Measurements from ENCODE around the gene PCDH12. TPM values are rescaled to one million over a fixed set of nuclear protein-coding genes. Genes with fewer than 3 reads are reported as not detected.

PCDH12 gene
- total and polyA plus RNA-seq, 2 donors: 2.5 to 14.6 TPM

DNA sequence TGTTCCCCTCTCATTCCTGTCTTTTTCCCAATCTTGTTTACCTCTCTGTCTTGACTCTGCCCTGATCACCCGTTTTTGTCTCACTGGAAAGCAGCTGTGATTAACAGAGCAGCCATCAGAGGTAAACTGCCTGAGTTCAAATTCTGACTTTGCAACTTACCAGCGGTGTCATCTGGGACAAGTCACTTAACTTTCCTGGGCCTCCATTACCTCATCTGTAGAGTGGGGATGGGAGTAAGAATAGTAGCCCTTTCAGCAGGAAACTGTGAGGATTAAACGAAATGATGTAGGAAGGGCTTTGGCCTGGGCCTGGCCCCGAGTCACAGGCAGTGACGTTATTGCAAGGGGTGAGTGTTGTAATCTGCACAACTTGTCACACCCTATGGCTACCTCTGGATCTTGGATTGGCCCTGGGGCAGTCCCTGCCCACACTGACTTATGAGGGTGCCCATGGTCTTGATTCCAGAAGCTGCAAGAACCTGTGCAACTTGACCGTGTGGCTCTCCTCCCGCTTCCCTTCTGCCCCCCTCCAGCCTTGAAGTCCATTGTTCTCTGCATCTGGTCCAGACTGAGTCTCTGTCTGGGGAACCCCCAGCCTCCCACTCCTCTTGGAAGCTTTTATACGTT lies 657 bp upstream of the PCDH12 start:
- Histone ChIP-seq H3K4me1 (ENCODE audit: insufficient read depth) (no peaks in the 10 kb centered on the region), H3K4me3 (ENCODE audit: low read depth, low read length) (no peak overlapping the region), H3K27ac (ENCODE audit: low read depth) (no peak overlapping the region), H3K36me3 (ENCODE audit: insufficient read depth) (no peaks in the 10 kb centered on the region)
- DNase-seq (ENCODE audit: extremely low spot score): no peak
- 61% methylated on average over 8 of the region's 8 CpGs for whole genome bisulfite sequencing

DNA sequence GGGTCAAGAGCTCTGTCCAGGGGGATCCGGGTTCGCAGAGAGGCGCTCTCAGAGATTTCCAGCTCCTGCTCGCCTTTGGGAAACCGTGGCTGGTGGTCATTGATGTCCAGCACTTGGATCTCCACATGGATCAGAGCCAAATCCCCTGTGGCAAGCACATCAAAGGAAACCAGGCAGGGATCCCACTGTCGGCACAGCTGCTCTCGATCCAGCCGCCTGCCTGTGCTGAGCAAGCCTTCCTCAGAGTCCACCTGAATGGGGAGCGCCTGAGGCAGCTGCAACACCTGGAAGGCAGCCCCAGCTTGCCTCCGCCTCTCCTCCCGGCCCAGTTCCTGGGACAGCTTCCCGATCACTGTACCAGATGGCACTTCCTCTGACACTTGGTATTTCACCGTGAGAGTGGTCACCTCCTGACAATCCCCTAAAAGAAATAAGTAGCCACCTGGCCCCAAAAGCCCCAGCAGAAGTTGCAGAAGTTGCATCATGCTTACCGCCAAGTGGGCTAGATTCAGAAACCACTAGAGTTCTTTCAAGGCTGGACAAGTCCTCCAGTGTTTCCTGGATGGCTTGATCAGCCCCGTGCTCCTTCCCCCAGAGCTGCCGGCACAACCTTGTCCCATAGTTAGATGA lies 520 bp downstream of the PCDH12 start:
- 61% methylated on average over 16 of the region's 16 CpGs for WGBS
- Histone ChIP-seq H3K4me3 (ENCODE audit: low read depth, low read length) (no peak overlapping the region), H3K4me1 (ENCODE audit: insufficient read depth) (no peaks in the 10 kb centered on the region), H3K27ac (ENCODE audit: low read depth) (no peak overlapping the region), H3K36me3 (ENCODE audit: insufficient read depth) (no peaks in the 10 kb centered on the region)
- no peak for DNase-seq (ENCODE audit: extremely low spot score)

DNA sequence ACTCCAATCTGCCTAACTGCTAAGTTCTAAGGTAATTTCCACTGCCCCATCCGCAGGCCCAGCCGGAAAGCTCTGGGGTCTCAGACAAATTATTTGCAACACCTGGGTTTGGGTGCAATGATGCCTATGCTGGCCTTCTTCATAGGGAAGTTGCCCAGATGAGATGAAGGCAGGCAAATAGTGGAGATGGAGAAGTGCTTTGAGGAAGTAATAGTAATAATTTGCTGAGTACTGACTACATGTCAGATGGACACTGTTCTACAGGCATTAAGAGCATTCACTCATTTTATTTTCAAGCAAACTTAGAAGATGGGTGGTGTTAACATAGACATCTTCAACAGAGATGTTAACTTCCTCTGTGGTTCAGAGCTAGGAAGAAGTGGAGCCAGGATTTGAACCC lies 3.8 kb downstream of the PCDH12 start:
- Histone ChIP-seq H3K4me1 (ENCODE audit: insufficient read depth) (no peaks in the 10 kb centered on the region), H3K4me3 (ENCODE audit: low read depth, low read length) (no peak overlapping the region), H3K36me3 (ENCODE audit: insufficient read depth) (no peaks in the 10 kb centered on the region), H3K27ac (ENCODE audit: low read depth) (no peak overlapping the region)
- DNase-seq (ENCODE audit: extremely low spot score): no peak
- WGBS: 86% methylated on average over 2 of the region's 2 CpGs

DNA sequence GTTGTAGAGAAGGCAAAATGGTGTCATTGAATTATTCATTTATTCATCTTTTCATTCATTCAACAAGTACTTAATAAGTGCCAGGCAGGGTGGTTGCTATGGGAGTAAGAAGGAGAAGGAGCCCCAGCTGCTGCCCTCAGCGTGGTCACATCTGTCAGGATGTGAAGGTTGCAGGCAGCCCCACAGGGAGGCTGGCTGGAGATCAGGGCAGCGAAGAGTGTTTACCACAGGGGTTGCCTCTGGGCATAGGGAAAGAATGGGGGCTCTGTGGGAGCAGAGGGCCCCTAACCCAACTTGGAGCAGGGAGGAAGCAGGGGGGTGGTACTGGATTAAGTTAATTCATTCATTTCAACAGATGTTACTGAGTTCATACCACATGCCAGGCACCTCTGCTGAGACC lies 6.0 kb downstream of the PCDH12 start:
- H3K4me3 ChIP-seq (ENCODE audit: low read depth, low read length): no peak overlapping the region
- H3K4me1 ChIP-seq (ENCODE audit: insufficient read depth): no peaks in the 10 kb centered on the region
- WGBS: 69% methylated on average over 2 of the region's 2 CpGs
- no peak for DNase-seq (ENCODE audit: extremely low spot score)
- H3K27ac ChIP-seq (ENCODE audit: low read depth): no peak overlapping the region
- no peaks in the 10 kb centered on the region for H3K36me3 ChIP-seq (ENCODE audit: insufficient read depth)

DNA sequence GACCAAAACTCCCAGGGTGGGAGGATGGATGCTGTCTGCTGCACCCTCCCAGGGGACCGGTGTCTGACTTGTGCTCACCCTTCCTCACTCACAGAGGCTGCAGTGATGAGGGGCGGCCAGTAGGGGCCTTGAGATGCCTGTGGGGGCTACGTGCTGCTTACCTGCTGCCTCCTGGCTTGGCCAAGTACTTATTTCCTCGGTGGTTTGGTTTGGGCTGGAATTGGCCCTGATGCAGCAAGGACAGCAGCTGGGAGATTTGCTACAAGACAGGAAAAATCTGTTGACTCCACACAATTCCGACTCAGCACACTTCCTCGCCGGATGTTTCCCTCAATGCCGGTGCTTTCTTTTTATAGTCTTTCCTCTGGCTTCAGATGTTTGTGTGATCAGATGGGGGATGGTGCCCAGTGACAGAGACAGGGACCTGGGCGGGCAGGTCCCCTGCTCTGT lies 6.6 kb downstream of the PCDH12 start:
- H3K4me1 ChIP-seq (ENCODE audit: insufficient read depth): no peaks in the 10 kb centered on the region
- no peak overlapping the region for H3K4me3 ChIP-seq (ENCODE audit: low read depth, low read length)
- DNase-seq (ENCODE audit: extremely low spot score): no peak
- 30% methylated on average over 9 of the region's 9 CpGs for WGBS
- no peaks in the 10 kb centered on the region for H3K36me3 ChIP-seq (ENCODE audit: insufficient read depth)
- no peak overlapping the region for H3K27ac ChIP-seq (ENCODE audit: low read depth)

DNA sequence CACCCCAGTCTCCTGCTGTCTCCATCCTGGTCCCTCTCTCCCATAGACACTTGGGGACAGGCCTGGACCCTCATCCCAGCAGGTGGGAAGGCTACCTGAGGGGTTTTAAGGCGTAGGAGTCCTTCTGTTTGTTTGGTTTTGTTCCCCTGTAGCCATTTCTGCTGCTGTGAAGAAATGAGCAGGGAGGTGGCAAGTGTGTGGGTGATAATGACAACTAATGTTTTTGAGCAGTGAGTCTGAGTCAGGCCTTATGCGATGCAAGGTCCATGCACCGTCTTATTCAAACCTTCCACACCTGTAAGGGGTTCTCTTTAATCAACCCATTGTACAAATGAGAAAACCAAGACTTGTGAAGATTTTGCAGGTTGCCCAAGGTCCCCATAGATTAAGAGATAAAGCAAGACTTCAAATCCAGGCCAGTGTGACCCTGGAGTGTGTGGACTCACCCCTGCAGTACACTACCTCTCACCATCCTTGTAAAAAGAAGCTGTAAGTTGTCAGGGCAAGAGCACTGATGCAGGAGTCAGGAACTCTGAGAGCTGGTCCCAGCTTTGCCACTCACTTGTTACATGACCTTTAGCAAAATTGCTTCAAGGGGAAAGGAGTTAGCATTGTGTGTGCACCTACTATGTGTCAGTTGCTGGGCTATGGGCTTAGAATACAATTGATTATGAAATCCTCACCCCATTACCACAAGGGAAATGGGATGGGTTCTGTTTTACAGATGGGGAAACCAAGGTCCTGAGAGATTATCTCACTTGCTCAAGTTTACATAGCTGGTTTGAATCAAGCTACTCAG lies 7.6 kb downstream of the PCDH12 start:
- H3K4me1 ChIP-seq (ENCODE audit: insufficient read depth): no peaks in the 10 kb centered on the region
- no peak for DNase-seq (ENCODE audit: extremely low spot score)
- no peaks in the 10 kb centered on the region for H3K36me3 ChIP-seq (ENCODE audit: insufficient read depth)
- no peak overlapping the region for H3K4me3 ChIP-seq (ENCODE audit: low read depth, low read length)
- WGBS: 93% methylated on average over 3 of the region's 3 CpGs
- no peak overlapping the region for H3K27ac ChIP-seq (ENCODE audit: low read depth)

DNA sequence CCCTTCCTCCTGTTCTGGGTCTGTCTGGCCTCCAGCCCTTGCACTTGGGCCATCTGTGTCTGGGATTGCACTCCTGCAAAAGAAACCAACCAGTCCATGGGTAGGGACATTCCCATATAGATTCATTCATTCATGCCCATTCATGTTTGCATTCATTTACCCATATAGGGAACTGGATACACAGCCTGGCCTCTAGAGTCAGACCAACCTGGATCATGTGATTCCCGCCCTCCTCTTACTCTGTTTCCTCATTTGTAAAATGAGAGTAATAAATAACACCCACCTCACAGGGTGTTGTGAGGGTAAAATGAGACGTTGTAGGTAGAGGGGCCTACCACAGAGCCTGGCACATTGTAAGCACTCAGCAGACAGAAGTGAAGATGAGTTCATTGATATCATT lies 8.5 kb downstream of the PCDH12 start:
- 81% methylated on average over 2 of the region's 2 CpGs for whole genome bisulfite sequencing
- Histone ChIP-seq H3K4me3 (ENCODE audit: low read depth, low read length) (no peak overlapping the region), H3K4me1 (ENCODE audit: insufficient read depth) (no peaks in the 10 kb centered on the region), H3K27ac (ENCODE audit: low read depth) (no peak overlapping the region), H3K36me3 (ENCODE audit: insufficient read depth) (no peaks in the 10 kb centered on the region)
- DNase-seq (ENCODE audit: extremely low spot score): no peak

DNA sequence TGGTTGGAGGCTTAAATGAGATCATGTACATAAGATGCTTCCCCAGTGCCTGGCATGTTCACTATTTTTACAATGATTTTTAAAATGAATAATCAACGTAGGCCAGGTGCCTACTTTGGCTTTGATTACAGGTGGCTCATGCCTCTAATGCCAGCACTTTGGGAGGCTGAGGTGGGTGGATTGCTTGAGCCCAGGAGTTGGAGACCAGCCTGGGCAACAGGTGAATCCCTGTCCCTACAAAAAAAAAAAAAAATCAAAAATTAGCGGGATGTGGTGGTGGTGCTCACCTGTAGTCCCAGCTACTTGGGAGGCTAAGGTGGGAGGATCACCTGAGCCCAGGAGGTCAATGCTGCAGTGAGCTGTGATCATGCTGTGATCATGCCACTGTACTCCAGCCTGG lies 9.2 kb downstream of the PCDH12 start:
- 85% methylated on average over 2 of the region's 2 CpGs for WGBS
- no peak overlapping the region for H3K4me3 ChIP-seq (ENCODE audit: low read depth, low read length)
- DNase-seq (ENCODE audit: extremely low spot score): no peak
- no peak overlapping the region for H3K27ac ChIP-seq (ENCODE audit: low read depth)
- H3K36me3 ChIP-seq (ENCODE audit: insufficient read depth): no peaks in the 10 kb centered on the region
- H3K4me1 ChIP-seq (ENCODE audit: insufficient read depth): no peaks in the 10 kb centered on the region

DNA sequence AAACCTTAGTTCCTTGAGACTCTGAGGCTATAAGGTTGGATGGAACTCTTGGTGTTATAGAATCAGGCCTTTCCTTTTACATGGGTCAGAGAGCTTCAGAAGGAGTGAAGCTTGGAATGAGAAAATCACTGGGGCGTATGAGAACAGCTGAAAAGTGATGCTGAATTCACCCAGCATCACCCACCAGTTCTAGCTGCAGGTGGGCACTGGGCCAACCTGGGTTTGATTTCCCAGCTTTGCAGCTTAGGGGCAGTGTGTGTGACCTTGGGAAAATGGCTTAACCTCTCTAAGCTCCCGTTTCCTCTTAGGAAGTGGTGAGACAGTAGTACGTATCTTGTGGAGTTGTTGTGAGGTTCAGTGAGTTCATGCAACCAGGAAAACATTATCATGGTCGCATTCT lies 10.7 kb downstream of the PCDH12 start:
- no peaks in the 10 kb centered on the region for H3K4me1 ChIP-seq (ENCODE audit: insufficient read depth)
- no peak overlapping the region for H3K27ac ChIP-seq (ENCODE audit: low read depth)
- no peaks in the 10 kb centered on the region for H3K36me3 ChIP-seq (ENCODE audit: insufficient read depth)
- DNase-seq (ENCODE audit: extremely low spot score): no peak
- 79% methylated on average over 4 of the region's 4 CpGs for WGBS
- H3K4me3 ChIP-seq (ENCODE audit: low read depth, low read length): no peak overlapping the region

DNA sequence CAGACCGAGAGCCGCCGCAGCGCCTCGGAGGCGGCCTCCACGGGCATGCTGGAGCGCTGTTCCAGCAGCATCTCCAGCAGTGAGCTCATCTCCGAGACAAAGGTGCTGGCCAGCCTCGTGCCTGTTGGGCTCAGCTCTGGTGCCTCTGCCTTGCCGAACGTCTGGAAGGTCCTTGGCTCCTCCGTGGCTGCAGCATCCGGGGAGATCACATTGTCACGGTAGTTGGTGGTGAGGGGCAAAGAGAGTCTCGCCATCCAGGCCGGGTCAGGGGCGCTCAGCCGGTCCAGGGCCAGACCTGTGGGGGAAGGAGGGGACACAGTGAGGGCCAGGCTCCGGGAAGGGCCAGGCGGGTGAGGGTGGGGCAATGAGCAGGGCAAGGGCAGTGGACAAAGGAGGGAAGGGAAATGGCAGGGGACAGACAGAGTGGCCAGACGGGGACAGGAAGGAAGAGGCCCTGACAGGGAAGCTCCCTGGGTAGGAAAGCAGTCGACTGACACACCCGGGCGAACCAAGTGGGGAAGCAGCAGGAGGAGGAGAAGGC lies 12.4 kb downstream of the PCDH12 start:
- Histone ChIP-seq H3K36me3 (ENCODE audit: insufficient read depth) (no peaks in the 10 kb centered on the region), H3K27ac (ENCODE audit: low read depth) (no peak overlapping the region), H3K4me1 (ENCODE audit: insufficient read depth) (peaks cover 2% of the 10 kb centered on the region), H3K4me3 (ENCODE audit: low read depth, low read length) (no peak overlapping the region)
- 28% methylated on average over 25 of the region's 25 CpGs for WGBS
- DNase-seq (ENCODE audit: extremely low spot score): no peak

DNA sequence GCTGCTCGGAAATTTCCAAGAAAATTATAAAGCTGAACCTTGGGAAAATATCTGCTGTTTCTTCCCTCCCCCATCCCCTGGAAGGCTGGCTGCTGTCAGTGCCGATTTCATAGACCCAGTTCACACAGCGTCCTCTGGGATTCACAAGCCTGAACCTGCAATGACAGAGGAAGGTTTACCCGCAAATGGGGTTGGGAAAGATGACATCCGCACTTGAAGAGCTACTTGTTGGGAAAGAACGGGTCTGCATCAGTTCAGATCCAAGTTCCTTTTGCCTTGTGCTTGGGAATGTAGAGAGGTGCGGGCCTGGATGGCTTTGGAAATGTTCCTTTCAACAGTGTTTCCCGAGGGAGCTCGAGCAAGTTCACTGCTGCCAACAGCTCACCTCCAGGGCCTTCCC lies 13.9 kb downstream of the PCDH12 start:
- H3K27ac ChIP-seq (ENCODE audit: low read depth): no peak overlapping the region
- no peak overlapping the region for H3K4me3 ChIP-seq (ENCODE audit: low read depth, low read length)
- DNase-seq (ENCODE audit: extremely low spot score): no peak
- H3K4me1 ChIP-seq (ENCODE audit: insufficient read depth): peaks cover 2% of the 10 kb centered on the region
- 74% methylated on average over 9 of the region's 9 CpGs for whole genome bisulfite sequencing
- no peaks in the 10 kb centered on the region for H3K36me3 ChIP-seq (ENCODE audit: insufficient read depth)

DNA sequence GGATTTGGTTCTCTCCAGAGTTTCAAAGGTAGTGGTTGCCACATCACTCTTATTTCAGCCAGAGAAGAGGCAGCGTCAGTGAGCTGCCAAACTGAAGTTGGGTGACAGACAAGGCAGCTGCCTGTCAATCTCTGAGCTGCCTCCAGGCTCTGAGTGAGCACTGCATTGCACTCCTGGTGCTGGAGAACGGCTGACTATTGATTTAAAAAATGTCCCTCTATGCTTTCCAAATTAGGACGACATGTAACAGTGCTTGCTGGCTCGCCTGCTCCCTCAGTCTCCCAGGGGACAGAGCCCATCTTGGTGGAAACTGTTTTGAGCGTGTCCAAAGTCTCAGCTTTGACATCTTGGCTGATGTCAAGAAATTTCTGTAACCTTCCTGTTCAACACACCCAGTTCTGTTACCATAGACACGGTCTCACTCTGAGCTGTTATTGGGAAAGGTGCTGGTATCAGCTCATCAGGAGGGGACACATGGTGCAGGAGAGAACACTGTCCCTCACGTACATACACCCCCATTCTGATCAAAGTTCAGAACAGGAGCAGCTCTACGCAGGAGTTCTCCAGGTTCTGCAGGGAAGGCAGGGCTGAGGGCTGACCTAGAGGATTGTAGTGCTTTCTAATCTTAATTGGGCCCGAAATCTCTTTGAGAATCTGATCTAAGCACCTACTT lies 15.7 kb downstream of the PCDH12 start:
- WGBS: 75% methylated on average over 9 of the region's 9 CpGs
- no peak overlapping the region for H3K27ac ChIP-seq (ENCODE audit: low read depth)

DNA sequence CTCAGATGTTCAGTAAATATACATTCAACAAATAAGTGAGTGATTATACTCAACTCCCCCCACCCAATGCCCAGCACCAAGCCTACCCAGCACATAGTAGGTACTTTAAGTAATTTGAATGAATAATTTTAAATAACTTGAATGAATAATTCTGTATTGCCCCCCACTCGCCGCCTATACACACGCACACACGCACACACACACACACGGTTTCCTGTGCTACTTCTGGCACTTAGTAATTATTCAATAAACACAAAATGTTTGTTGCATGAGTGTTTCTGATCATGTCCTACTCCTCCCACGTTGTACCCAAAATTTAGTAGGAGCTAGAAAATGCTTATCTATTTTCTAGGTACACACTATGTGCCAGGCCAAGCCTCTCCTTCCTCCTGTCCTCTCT lies 16.2 kb downstream of the PCDH12 start:
- no peak overlapping the region for H3K4me3 ChIP-seq (ENCODE audit: low read depth, low read length)
- peaks cover 2% of the 10 kb centered on the region for H3K4me1 ChIP-seq (ENCODE audit: insufficient read depth)
- peaks cover 3% of the 10 kb centered on the region for H3K36me3 ChIP-seq (ENCODE audit: insufficient read depth)
- no peak overlapping the region for H3K27ac ChIP-seq (ENCODE audit: low read depth)
- no peak for DNase-seq (ENCODE audit: extremely low spot score)
- WGBS: 76% methylated on average over 6 of the region's 6 CpGs

More for the DNA sequence above, 15.7 kb downstream of the PCDH12 start:
- DNase-seq (ENCODE audit: extremely low spot score): no peak
- H3K36me3 ChIP-seq (ENCODE audit: insufficient read depth): peaks cover 3% of the 10 kb centered on the region
- H3K4me1 ChIP-seq (ENCODE audit: insufficient read depth): peaks cover 2% of the 10 kb centered on the region
- no peak overlapping the region for H3K4me3 ChIP-seq (ENCODE audit: low read depth, low read length)
